ENCODE measurements around the gene RHOH. TPM values are rescaled to one million over a fixed set of nuclear protein-coding genes. Genes with fewer than 3 reads are reported as not detected.

Gene RHOH
- total RNA-seq, 2 experiments from 2014 or later = 38.2 to 83.2 TPM

- Histone ChIP-seq H3K9me2 (ENCODE audit: insufficient read depth, low read length) (no peaks in the 10 kb centered on the region), H3K4me2 (ENCODE audit: low read length) (peak overlapping the region; percentile 10; the same call in 1 of the 2 replicates), H3K4me3 (ENCODE audit: low read depth, low read length, poor library complexity, severe bottlenecking) (no peak overlapping the region), H3K27ac (ENCODE audit: low read depth, low read length, poor library complexity, severe bottlenecking) (no peak overlapping the region), H4K20me1 (ENCODE audit: insufficient read depth, low read length) (peaks cover 11% of the 10 kb centered on the region), H2AFZ (ENCODE audit: low read length) (no peak overlapping the region), H3K79me2 (ENCODE audit: insufficient read depth, low read depth, low read length) (peaks cover 100% of the 10 kb centered on the region), H3K4me1 (ENCODE audit: insufficient read depth, low read length, poor library complexity, severe bottlenecking) (peaks cover 87% of the 10 kb centered on the region), H3K36me3 (ENCODE audit: insufficient read depth, low read length) (peaks cover 92% of the 10 kb centered on the region), H3K9me3 (ENCODE audit: low read length) (no peaks in the 10 kb centered on the region)
- no peak for TF ChIP-seq EZH2phosphoT487 (IDR thresholded peaks at IDR 0.05; ENCODE audit: borderline replicate concordance, low read depth, low read length)
- TF ChIP-seq, protein P1, sequence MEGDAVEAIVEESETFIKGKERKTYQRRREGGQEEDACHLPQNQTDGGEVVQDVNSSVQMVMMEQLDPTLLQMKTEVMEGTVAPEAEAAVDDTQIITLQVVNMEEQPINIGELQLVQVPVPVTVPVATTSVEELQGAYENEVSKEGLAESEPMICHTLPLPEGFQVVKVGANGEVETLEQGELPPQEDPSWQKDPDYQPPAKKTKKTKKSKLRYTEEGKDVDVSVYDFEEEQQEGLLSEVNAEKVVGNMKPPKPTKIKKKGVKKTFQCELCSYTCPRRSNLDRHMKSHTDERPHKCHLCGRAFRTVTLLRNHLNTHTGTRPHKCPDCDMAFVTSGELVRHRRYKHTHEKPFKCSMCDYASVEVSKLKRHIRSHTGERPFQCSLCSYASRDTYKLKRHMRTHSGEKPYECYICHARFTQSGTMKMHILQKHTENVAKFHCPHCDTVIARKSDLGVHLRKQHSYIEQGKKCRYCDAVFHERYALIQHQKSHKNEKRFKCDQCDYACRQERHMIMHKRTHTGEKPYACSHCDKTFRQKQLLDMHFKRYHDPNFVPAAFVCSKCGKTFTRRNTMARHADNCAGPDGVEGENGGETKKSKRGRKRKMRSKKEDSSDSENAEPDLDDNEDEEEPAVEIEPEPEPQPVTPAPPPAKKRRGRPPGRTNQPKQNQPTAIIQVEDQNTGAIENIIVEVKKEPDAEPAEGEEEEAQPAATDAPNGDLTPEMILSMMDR (conservative IDR thresholded peaks at IDR 0.05; ENCODE audit: low read length) = no peak
- intact Hi-C loops (cut with micrococcal nuclease; ENCODE audit: unreplicated experiment) = no loop called here
- ChIA-PET CTCF (ENCODE audit: unreplicated experiment) (no interaction called here), POLR2A (interaction anchor here (1.8 to 12.1 kb wide), 2 partner anchors 22 to 93 kb away, joined by 6 to 212 read pairs; partner anchors contain the start of gene RHOH)
- BruUV-seq (replicated peaks) = no TSS peak
- DNase-seq (ENCODE audit: low spot score) = no peak
These were observed 17.2 kb downstream of the RHOH start for GRCh38 chr4:40214038-40214437.

GRCh38 chr4:40214661-40215418 lies 18.0 kb downstream of the RHOH start:
- TF ChIP-seq, protein P1 (conservative IDR thresholded peaks at IDR 0.05; ENCODE audit: low read length) = no peak
- TF ChIP-seq EZH2phosphoT487 (IDR thresholded peaks at IDR 0.05; ENCODE audit: borderline replicate concordance, low read depth, low read length) = no peak

More at GRCh38 chr4:40214661-40215418, 18.0 kb downstream of the RHOH start:
- no peak overlapping the region for H3K27ac ChIP-seq (ENCODE audit: low read depth, low read length, poor library complexity, severe bottlenecking)
- H3K4me2 ChIP-seq (ENCODE audit: low read length) = peak overlapping the region; percentile 10; the same call in 1 of the 2 replicates
- peaks cover 100% of the 10 kb centered on the region for H3K79me2 ChIP-seq (ENCODE audit: insufficient read depth, low read depth, low read length)
- peaks cover 17% of the 10 kb centered on the region for H4K20me1 ChIP-seq (ENCODE audit: insufficient read depth, low read length)
- no peak overlapping the region for H3K4me3 ChIP-seq (ENCODE audit: low read depth, low read length, poor library complexity, severe bottlenecking)
- peaks cover 87% of the 10 kb centered on the region for H3K4me1 ChIP-seq (ENCODE audit: insufficient read depth, low read length, poor library complexity, severe bottlenecking)
- peaks cover 92% of the 10 kb centered on the region for H3K36me3 ChIP-seq (ENCODE audit: insufficient read depth, low read length)
- no TSS peak for BruUV-seq (replicated peaks)
- H3K9me2 ChIP-seq (ENCODE audit: insufficient read depth, low read length) = no peaks in the 10 kb centered on the region
- H2AFZ ChIP-seq (ENCODE audit: low read length) = no peak overlapping the region
- POLR2A ChIA-PET = interaction anchor here (1.8 to 12.1 kb wide), 2 partner anchors 22 to 93 kb away, joined by 6 to 212 read pairs; partner anchors contain the start of gene RHOH
- CTCF ChIA-PET (ENCODE audit: unreplicated experiment) = no interaction called here
- H3K9me3 ChIP-seq (ENCODE audit: low read length) = no peaks in the 10 kb centered on the region
- no peak for DNase-seq (ENCODE audit: low spot score)
- intact Hi-C loops (cut with micrococcal nuclease; ENCODE audit: unreplicated experiment) = no loop called here

Data from OCI-LY7 (cell line).